Body of pancreas (tissue), 4 donors: ENCODE results near the gene NKX2-2. TPM values are rescaled to one million over a fixed set of nuclear protein-coding genes. Genes with fewer than 3 reads are reported as not detected.

Experiments used
- ATAC-seq: fragments of 150-250 bp; one replicate; pipeline ENCODE4 v1.9.1; 2016
- DNase-seq, 4 donors: peaks; one replicate each; pipeline ENCODE4 v3.0.0-alpha.2; 2019
- H3K27ac ChIP-seq, 4 donors: fragments of 200-600 bp; sonication (generic); 1 replicate in 3 of 4; 2 replicates in 1 of 4; pipeline versions ENCODE4 v1.5.1 to v1.6.1; 2016 to 2019; ENCODE audit warnings: mild to moderate bottlenecking in 1 of 4, mixed read lengths in 1 of 4, moderate library complexity in 1 of 4
- H3K27me3 ChIP-seq, 2 donors: fragments of 200-600 bp; sonication (generic); one replicate each; pipeline ENCODE4 v1.6.0; 2016; ENCODE audit warnings: mild to moderate bottlenecking in 1 of 2
- H3K36me3 ChIP-seq, 2 donors: fragments of 200-600 bp; sonication (generic); replicated peaks in 1 of 2; 2 replicates each; pipeline ENCODE4 v1.5.1; 2016; ENCODE audit warnings: low read depth in 2 of 2; ENCODE audit not compliant: insufficient read depth in 1 of 2
- H3K4me1 ChIP-seq: fragments of 200-600 bp; sonication (generic); one replicate; pipeline ENCODE4 v1.6.0; 2016
- H3K4me3 ChIP-seq, 2 donors: fragments of 200-600 bp; sonication (generic); 1 replicate in 1 of 2; 2 replicates in 1 of 2; pipeline ENCODE4 v1.5.1; 2016 to 2019
- H3K9me3 ChIP-seq, 3 donors: fragments of 200-600 bp; sonication (generic); 1 replicate in 2 of 3; 2 replicates in 1 of 3; pipeline ENCODE4 v1.5.1; 2016
- CTCF ChIP-seq, 7 experiments: fragments of 450-650 bp in 4 of 7; fragments of 200-600 bp in 3 of 7; sonication (generic) in 3 of 7; IDR thresholded peaks; one replicate each; pipeline ENCODE4 v1.5.1; 2016 to 2019; ENCODE audit warnings: antibody characterized with exemption in 7 of 7
- POLR2A ChIP-seq, 3 donors: fragments of 450-650 bp; IDR thresholded peaks; one replicate each; pipeline ENCODE4 v1.6.1; 2016; ENCODE audit warnings: antibody characterized with exemption in 3 of 3, mild to moderate bottlenecking in 2 of 3
- WGBS, 2 donors: methylation state at CpG; one replicate each; pipeline ENCODE4 v1.1.5; 2017; 5-methylcytosine and 5-hydroxymethylcytosine counted together
- intact Hi-C: fragments of 100-400 bp; cut with DNase I; formaldehyde crosslinking; loops from one replicate; pipeline ENCODE4 v1.15.1; 2023
- total RNA-seq, 2 donors: library from RNA; depleted of rRNA; stranded (reverse); fragments of >200 nt; gene quantifications; one replicate each; pipeline ENCODE4 v1.1.0, GENCODE V29; 2016

The NKX2-2 gene
- total RNA-seq, 2 donors from 2014 or later, result 3.1 to 9.6 TPM

GRCh38 chr20:21556398-21556797 lies 42.5 kb upstream of the NKX2-2 start:
- no peak for ATAC-seq
- Histone ChIP-seq H3K9me3 (no peaks in the 10 kb centered on the region), H3K27ac (no peak overlapping the region), H3K27me3 (no peaks in the 10 kb centered on the region), H3K4me1 (no peaks in the 10 kb centered on the region), H3K36me3 (no peaks in the 10 kb centered on the region), H3K4me3 (no peak overlapping the region)
- TF ChIP-seq CTCF (IDR thresholded peaks at IDR 0.05) (no peak), POLR2A (IDR thresholded peaks at IDR 0.05) (no peak)
- intact Hi-C loops, result no loop called here
- no peak for DNase-seq
- 45 to 69% methylated on average over 2 of the region's 2 CpGs for WGBS, 2 donors

- no peaks in the 10 kb centered on the region for H3K9me3 ChIP-seq
- intact Hi-C loops, result no loop called here
- no peak overlapping the region for H3K27ac ChIP-seq
- H3K4me3 ChIP-seq, result no peak overlapping the region
- DNase-seq (no peak), ATAC-seq (no peak)
- no peaks in the 10 kb centered on the region for H3K36me3 ChIP-seq
- TF ChIP-seq POLR2A (IDR thresholded peaks at IDR 0.05), result no peak
- no peak for TF ChIP-seq CTCF (IDR thresholded peaks at IDR 0.05)
- 46 to 48% methylated on average over 5 of the region's 5 CpGs for WGBS, 2 donors
- no peaks in the 10 kb centered on the region for H3K4me1 ChIP-seq
- H3K27me3 ChIP-seq, result no peaks in the 10 kb centered on the region
Measured at GRCh38 chr20:21555470-21556120, 41.7 kb upstream of the NKX2-2 start.

GRCh38 chr20:21554985-21555384 lies 41.1 kb upstream of the NKX2-2 start:
- Histone ChIP-seq H3K27me3 (no peaks in the 10 kb centered on the region), H3K9me3 (no peaks in the 10 kb centered on the region), H3K4me3 (no peak overlapping the region), H3K4me1 (no peaks in the 10 kb centered on the region), H3K36me3 (no peaks in the 10 kb centered on the region), H3K27ac (no peak overlapping the region)
- 27 to 37% methylated on average over 7 of the region's 7 CpGs for WGBS, 2 donors
- intact Hi-C loops, result no loop called here
- DNase-seq (no peak), ATAC-seq (no peak)
- TF ChIP-seq CTCF (IDR thresholded peaks at IDR 0.05) (no peak), POLR2A (IDR thresholded peaks at IDR 0.05) (no peak)

GRCh38 chr20:21554376-21554890 lies 40.6 kb upstream of the NKX2-2 start:
- ATAC-seq, result no peak
- TF ChIP-seq POLR2A (IDR thresholded peaks at IDR 0.05), result no peak
- no peak for TF ChIP-seq CTCF (IDR thresholded peaks at IDR 0.05)
- Histone ChIP-seq H3K4me3 (no peak overlapping the region), H3K27me3 (no peaks in the 10 kb centered on the region), H3K9me3 (no peaks in the 10 kb centered on the region), H3K27ac (no peak overlapping the region), H3K36me3 (no peaks in the 10 kb centered on the region), H3K4me1 (no peaks in the 10 kb centered on the region)
- intact Hi-C loops, result no loop called here
- WGBS, 2 donors, result 54 to 64% methylated on average over 10 of the region's 10 CpGs
- no peak for DNase-seq

- Histone ChIP-seq H3K27me3 (no peaks in the 10 kb centered on the region), H3K36me3 (no peaks in the 10 kb centered on the region), H3K27ac (no peak overlapping the region), H3K9me3 (no peaks in the 10 kb centered on the region), H3K4me3 (no peak overlapping the region), H3K4me1 (no peaks in the 10 kb centered on the region)
- WGBS, 2 donors, result 61 to 65% methylated on average over 5 of the region's 5 CpGs
- intact Hi-C loops, result no loop called here
- no peak for TF ChIP-seq CTCF (IDR thresholded peaks at IDR 0.05)
- TF ChIP-seq POLR2A (IDR thresholded peaks at IDR 0.05), result no peak
- DNase-seq (no peak), ATAC-seq (no peak)
Measured at GRCh38 chr20:21550587-21550986, 36.7 kb upstream of the NKX2-2 start.
